GM19099 (cell line): ENCODE measurements around the gene HMCN1.

Experiments
- POLR2A ChIP-seq: IDR thresholded peaks from 3 replicates; pipeline ENCODE4 v1.6.1; 2011; ENCODE audit warnings: low read depth; ENCODE audit not compliant: insufficient read length; ENCODE audit errors: extremely low read depth

HMCN1 gene

DNA sequence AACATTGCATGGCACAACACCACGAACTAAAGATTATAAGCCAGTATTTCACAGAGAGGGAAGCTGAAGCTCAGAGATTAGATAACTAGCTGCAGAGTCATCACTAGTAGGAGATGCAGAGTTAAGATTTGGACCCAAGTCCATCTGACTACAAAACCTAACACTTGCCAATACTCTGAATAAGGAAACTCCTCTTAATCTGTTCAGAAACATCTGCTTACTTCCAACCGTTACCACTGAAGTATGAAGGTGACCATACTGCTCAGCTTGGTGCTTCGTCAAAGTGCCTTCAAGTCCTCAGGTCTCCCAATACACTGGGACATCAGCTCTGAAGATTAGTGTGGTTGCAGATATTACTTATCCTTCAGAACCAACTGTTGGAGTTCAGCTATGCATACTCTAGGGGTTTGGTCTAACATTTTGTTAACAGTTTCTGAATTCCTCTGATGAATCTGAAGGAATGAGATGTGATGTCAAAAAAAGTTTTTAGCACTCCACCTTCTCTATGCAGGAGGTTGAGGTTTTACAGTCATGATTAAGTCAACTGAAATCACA, 461.3 kb downstream of the HMCN1 start:
- no peak for TF ChIP-seq POLR2A

DNA sequence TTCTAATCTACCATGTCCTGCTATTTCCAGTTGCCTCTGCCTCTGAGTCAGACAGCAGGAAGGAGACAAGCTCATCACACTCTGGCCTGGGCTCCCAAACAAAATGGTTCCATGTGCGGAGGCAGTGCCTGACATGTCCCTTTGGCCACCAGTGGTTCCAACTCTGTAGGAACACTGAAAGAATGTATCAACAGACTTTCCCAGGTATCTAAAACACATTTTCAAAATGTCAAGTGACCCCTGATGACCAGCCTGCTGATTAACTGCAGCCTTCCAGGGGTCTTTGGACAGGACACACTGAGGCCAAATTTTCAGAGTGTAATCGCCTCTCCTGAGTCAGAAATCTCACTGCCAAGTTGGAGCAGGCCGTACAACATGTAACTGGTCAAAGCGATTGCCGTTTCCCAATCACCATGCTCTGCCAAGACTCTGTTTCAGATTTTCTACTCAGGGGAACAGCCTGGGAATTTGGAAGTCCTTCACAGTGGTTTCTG, 468.1 kb downstream of the HMCN1 start:
- no peak for TF ChIP-seq POLR2A

DNA sequence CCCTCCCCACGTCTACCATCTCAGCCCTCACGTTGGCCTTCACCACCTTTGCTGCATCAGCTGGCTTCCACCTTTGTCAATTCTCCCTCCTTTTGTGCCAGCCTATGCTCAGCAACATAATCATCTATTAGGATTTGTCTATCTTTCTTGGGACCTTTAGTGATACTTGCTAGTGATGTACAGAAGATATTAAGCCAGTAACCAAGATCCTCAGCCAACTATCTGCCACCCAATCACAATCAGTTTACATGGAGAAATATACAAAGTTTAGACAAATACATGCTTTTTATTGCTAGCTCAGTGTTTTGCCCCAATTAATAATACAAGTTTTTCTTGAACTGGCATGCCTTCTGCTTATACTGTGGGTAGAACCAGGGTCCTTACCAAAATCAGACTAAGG, 468.6 kb downstream of the HMCN1 start:
- no peak for TF ChIP-seq POLR2A

DNA sequence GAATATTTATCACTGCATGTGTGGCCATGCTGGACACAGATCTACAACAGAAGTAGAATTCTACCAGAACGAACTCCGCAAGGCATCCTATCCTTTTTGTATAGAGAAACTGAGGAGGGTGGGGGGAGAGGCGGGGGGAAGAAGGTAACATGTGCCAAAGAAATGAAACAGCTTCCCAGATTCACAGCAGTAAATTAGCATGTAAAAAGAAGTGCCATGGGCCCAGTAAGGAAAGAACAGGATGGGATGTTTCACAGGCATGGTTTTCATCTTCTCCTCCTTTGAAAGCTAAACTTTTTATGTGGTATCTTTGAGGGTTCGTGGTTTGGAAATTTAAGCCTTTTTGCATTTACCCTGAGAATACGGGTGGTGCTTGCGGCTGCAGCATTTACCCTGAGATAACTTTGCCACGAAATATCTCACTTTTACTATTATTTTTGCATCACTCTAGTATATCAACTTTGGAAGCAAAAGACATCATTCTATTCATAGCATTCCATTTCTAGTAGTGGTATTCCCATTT, 471.9 kb downstream of the HMCN1 start:
- no peak for TF ChIP-seq POLR2A

DNA sequence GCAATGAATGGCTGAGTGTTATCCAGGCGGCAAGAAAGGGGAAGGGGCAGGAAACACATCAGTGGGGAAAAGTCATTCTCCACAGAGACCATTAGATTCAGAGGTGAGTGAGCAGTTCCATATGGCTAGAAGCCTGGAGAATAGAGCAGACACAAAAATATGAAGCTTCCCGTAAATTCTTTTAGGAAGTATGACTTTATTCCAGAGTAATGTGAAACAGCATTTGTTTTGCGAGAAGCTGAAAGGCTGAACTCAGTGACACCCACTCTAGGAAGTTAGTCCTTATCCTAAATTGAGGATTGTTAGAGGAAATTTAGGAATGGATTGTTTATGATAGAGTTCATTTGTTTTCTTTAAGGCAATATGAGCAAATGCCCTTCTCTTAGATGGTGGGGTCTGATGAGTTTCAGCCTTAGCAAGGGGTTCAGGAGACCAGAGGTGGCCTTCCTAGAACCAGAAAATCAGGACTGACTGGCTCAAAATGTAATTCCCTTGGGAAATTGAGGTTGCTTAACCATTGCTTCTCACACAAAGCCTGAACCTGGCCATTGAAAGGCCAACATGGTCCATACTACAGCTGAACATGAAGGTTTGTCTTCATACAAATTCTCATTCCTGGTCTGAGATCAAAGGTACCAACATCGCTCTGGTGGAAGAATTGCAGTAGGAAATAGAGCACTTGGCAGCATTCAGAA, 473.3 kb downstream of the HMCN1 start:
- TF ChIP-seq POLR2A, result no peak

DNA sequence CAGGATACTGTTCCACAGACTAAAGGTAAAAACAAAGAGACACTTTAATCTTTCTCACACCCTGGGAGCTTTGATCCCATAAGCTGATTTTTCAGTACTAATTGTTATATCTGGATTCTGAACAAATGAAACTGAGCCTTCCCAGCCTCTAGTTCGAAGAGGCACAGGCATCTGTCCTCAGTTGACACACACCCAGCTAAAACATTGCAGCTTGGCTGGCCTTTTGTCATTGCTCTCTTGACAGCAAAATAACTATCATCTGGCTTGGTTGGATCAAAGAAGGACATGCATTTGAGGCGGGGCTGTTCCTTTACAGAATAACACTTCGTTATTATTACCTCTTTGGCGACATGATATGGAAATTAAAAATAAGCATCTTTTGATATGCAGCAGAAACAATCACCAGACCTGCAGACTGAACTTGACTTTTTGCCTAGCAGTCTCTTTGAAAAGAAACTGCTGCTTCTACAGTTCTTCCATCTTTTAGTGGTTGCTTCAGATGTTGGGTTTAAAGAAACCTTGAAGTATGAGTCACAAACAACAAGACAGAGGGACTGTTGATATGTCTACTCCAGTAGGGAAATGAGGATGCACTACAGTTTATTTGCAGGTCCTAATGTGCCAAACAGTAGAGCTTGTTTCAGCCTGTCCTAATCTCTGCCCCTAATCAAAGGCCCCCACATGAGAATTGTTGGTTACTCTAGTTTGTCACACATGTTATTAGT, 474.4 kb downstream of the HMCN1 start:
- no peak for TF ChIP-seq POLR2A

DNA sequence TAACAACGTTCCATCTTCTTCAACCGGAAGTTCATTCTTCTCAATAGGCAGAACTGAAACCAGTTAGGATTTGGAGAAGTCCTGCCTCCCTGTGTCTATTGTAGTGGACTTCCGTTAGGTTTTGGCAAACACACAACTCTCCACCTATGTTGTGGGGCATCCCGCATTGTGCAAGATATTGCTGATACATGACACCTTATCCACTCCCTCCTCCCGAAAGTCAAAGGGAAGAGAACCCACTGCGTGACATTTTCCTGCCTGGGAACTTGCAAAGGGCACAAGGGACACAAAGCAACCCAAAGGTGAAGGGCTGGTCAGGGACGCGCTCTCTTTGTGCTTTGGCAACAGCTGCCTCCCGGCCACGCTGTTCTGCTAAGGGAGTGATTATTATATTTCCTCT, 476.1 kb downstream of the HMCN1 start:
- TF ChIP-seq POLR2A, result no peak

DNA sequence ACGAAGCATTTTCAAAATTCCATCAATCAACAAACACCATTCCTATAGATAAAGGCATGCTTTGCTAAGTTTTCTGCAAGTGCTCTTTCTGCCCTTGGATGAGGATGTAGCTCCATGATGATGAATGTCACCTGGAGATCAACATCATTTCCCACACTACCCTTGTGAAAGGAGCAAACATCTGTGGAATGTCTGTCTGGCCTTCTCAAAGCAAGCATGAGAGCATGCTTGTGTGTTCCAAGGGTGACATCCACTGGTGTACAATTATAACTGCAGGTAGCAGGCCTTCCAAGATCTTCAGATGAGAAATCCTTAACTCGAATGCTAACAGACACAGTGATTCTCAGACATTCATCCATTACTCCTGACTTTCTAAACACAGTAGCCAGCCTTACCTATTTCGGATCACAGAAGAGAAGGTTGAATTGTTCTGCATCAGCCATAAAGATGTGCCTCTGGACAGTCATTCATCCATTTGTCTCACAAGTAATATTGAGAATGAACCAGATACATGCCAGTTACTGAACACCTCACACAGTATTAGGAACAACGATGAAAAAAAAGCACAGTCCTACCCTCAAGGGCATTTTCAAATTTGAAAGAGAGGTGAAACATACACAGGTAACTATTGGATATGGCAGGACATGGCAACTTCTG, 478.5 kb downstream of the HMCN1 start:
- TF ChIP-seq POLR2A, result no peak

DNA sequence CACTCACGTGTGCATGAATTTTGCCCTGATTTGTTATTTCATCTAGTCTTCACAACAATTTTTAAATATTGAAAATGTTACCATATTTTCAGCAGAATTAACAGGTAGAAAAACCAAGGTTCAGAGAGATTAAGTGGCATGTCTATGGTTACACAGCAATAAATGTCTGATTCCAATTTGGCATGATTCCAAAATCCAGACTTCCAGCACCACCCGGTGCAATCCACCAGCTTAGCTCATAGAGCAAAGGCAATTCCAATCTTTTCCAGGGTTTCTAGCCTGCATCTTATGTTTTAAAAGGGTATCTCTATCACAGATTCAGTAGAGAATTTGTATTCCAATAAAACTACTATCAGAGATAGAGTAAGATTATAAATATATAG, 479.0 kb downstream of the HMCN1 start:
- TF ChIP-seq POLR2A, result no peak

DNA sequence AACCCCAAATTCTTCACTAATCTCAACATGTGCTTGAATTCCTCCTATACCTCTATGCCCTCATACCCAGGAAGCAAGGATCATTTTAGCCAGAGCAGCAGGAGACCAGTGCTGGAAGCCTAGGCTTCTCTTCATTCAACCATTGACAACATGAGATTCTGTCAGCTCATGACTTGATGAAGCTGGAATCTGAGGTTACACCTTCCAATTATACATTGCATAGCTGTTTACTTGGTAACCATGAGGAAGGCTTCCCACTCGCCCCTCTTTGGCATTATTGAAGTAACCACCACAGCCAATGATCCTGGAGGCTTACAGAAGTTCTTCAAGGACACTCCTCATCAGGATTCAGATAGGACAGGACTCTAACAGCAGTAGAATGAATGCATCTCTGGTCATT, 480.6 kb downstream of the HMCN1 start:
- TF ChIP-seq POLR2A, result no peak

DNA sequence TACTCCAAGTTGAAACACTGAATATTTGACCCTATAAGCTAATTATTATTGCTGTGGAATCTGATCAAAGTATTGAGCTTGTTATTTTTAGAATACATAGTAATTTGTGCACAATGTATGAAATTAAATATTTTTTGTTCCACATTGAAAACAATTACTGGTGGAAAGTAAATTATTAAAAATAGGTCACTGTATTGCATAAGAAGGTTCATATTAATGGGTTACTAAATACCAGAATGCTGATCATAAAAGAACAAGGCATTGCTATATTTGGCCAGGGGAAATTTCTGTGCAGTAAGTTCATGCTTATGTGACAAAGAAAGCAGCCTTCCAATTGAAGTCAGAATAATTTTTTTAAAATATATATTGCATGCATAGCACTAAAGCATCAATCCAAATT, 481.4 kb downstream of the HMCN1 start:
- no peak for TF ChIP-seq POLR2A

DNA sequence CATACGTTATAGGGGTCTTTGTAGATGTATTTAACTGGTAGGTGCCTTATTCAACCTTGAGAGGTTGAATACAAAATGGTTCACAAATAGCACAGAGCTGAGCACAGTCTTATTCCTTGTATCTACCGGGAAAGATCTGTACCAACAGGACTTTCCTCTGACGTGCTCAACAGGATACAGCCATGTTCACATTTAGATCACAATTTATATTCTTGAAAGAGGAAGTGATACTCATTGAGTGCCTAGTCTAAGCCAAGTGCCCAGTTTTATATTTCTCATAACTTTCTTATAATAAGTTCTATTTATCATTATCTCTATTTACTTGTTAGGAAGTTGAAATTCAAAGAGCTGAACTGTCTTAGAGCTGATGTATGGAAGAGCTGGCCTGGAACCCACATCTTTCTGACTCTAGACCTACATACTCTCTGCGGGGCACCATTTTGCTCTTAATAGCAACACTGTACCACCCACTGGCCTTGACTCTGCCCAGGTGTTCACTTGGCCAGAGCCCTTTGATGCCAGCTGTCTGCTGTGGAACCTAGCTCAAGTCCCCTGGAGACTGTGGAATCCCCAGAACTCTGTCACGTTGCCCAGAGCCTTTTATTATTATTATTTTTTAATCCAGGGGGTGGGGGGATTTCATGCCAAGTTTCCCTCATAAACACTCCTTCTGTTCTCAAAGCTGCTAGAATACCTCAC, 484.6 kb downstream of the HMCN1 start:
- no peak for TF ChIP-seq POLR2A

DNA sequence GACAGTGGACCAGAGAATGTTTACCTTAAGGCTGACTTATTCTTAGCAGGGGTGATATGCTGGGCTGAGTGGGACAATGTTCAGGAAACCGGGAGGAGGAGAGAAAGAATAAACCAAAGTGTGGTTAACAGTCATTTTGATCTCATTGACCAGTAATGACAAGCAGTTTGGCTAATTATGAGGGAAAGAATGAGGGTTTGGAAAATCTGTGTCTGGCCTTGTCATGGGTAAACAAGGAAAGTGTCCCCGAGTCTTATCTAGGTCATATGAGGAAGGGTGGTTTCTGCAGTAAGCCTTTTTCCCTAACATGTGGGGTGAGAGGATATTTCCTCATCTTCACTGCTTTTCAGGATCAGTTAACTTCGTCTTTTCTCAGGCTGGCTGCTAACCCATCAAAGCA, 485.9 kb downstream of the HMCN1 start:
- no peak for TF ChIP-seq POLR2A

DNA sequence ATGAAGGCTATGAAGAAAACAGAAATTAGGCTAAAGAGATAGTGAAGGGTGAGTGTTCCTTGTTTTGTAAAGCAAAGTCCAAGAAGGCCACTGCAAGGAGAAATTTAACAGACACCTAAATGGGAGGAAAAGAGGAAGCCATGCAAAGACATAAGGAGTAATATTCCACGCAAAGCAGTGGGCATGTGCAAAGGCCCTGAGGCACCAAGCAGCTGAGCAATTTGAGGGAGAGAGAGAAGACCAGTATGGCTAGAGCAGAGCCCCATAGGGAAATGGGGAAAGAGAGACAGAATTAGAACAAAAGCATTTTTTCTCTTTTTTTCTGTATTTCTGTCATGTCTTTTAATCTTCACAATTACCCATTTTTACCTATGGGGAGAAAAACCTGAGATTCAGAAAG, 486.7 kb downstream of the HMCN1 start:
- no peak for TF ChIP-seq POLR2A

DNA sequence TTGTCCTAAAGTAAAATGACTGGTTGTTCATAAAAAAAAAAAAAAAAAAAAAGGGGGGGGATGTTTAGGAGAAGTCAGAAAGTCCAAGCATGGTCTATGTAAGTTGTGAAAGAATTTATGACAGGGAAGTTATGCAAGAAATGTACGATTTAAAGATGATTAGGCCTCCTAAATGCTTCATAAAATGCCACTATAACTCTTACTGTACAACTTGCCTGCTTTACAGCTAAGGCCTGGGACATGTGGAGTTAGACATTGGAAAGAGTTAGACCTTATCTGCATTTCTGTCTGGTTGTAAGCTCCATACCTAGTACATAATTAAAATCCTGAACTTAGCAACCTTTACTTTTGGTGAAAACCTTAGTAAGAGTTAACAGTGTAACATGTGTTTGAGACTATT, 490.9 kb downstream of the HMCN1 start:
- TF ChIP-seq POLR2A, result no peak
